Lower leg skin (tissue), 3 donors: ENCODE data around the gene MYCN.

Source experiments
- CTCF ChIP-seq, 3 donors: fragments of 450-650 bp; IDR thresholded peaks; one replicate each; pipeline ENCODE4 v1.5.1; 2016; ENCODE audit warnings: antibody characterized with exemption in 3 of 3, mild to moderate bottlenecking in 3 of 3, moderate library complexity in 2 of 3
- POLR2A ChIP-seq, 2 donors: fragments of 450-650 bp; IDR thresholded peaks; one replicate each; pipeline ENCODE4 v1.6.1; 2016 to 2017; ENCODE audit warnings: antibody characterized with exemption in 2 of 2, mild to moderate bottlenecking in 1 of 2, moderate library complexity in 1 of 2

GRCh38 chr2:15937882-15938802, 2.2 kb upstream of the MYCN start:
- TF ChIP-seq CTCF (IDR thresholded peaks at IDR 0.05) = no peak
- TF ChIP-seq POLR2A (IDR thresholded peaks at IDR 0.05) = no peak
